ENCODE measurements around the gene PIP4P1. TPM values are rescaled to one million over a fixed set of nuclear protein-coding genes. Genes with fewer than 3 reads are reported as not detected.

PIP4P1 gene
- total and polyA plus RNA-seq, 9 donors, result 11.8 to 32.9 (median 25.2) TPM

DNA sequence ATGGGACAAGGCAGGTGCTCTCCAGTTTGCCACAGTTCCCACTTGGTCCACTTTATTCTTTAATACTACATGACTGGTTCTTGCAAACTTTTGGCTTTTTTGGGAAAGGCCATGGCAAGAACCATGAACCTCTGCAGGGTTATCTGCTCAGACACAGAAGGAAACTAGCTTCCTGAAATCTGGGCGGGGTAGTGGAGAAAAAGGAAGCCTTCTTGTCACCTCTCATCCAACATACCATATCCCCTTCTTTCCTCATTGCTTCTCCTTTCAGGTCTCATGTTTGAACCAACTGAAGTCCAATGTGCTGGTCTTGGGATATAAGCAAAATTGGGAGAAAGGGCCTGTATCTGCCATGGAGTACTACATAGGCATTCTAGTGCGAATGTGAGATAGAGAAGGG lies 19.8 kb downstream of the PIP4P1 start:
- no peaks in the 10 kb centered on the region for H3K27me3 ChIP-seq
- no peaks in the 10 kb centered on the region for H3K36me3 ChIP-seq
- H3K4me1 ChIP-seq (ENCODE audit: insufficient read depth), result no peaks in the 10 kb centered on the region
- H3K9me3 ChIP-seq, result no peaks in the 10 kb centered on the region
- no peak overlapping the region for H3K4me3 ChIP-seq
- 92 to 95% (median 94%) methylated on average over 2 of the region's 2 CpGs for WGBS, 3 donors
- intact Hi-C loops (cut with DNase I), result no loop called here
- H3K27ac ChIP-seq, result no peak overlapping the region
- TF ChIP-seq, protein P1, sequence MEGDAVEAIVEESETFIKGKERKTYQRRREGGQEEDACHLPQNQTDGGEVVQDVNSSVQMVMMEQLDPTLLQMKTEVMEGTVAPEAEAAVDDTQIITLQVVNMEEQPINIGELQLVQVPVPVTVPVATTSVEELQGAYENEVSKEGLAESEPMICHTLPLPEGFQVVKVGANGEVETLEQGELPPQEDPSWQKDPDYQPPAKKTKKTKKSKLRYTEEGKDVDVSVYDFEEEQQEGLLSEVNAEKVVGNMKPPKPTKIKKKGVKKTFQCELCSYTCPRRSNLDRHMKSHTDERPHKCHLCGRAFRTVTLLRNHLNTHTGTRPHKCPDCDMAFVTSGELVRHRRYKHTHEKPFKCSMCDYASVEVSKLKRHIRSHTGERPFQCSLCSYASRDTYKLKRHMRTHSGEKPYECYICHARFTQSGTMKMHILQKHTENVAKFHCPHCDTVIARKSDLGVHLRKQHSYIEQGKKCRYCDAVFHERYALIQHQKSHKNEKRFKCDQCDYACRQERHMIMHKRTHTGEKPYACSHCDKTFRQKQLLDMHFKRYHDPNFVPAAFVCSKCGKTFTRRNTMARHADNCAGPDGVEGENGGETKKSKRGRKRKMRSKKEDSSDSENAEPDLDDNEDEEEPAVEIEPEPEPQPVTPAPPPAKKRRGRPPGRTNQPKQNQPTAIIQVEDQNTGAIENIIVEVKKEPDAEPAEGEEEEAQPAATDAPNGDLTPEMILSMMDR (IDR thresholded peaks at IDR 0.05), result no peak
- TF ChIP-seq EP300 (IDR thresholded peaks at IDR 0.05) (no peak), POLR2A (IDR thresholded peaks at IDR 0.05) (no peak)
- DNase-seq, result no peak

DNA sequence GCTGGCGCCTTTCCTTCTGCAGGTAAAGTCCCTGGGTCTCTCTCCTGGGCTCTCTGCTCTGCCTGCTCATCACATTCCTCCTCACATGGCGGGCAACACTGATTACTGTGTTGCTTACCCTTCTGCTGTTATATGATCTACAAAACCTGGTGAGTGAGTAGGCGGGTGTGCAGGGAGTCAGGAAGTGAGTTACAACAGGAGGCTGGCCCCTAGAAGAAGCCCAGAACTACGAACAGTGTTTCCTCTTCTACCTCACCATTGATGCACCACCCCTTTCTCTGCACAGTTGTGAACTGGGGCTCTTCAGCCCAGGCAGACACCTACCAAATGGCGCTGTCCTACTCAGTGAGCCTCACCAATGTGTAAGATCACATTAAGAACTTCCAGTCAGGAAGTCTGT lies 20.4 kb downstream of the PIP4P1 start:
- H3K36me3 ChIP-seq, result no peaks in the 10 kb centered on the region
- no peak overlapping the region for H3K4me3 ChIP-seq
- WGBS, 3 donors, result 75 to 79% (median 75%) methylated on average over 5 of the region's 5 CpGs
- DNase-seq, result no peak
- TF ChIP-seq POLR2A (IDR thresholded peaks at IDR 0.05) (no peak), EP300 (IDR thresholded peaks at IDR 0.05) (no peak)
- TF ChIP-seq, protein P1 (IDR thresholded peaks at IDR 0.05), result no peak
- no peaks in the 10 kb centered on the region for H3K9me3 ChIP-seq
- no peaks in the 10 kb centered on the region for H3K4me1 ChIP-seq (ENCODE audit: insufficient read depth)
- intact Hi-C loops (cut with DNase I), result no loop called here
- H3K27ac ChIP-seq, result no peak overlapping the region
- H3K27me3 ChIP-seq, result no peaks in the 10 kb centered on the region

DNA sequence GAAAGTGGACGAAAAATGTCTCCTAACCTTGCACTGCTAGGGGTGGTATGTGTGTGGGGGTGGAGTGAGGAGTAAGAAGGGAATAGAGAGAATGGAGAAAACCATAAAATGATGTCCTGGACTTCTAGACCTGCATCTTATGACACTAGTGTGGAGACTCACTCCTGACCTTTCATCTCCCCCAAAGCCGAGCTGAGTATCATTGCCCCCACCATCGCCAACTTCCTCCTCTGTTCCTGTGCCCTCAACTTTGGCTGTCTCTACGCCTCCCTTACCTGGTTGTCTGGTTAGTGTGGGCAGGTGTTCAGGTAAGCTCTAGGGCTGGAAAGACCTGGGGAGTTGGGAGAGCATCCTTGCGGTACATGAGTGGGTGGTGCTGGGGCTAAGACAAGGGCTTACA lies 20.8 kb downstream of the PIP4P1 start:
- Histone ChIP-seq H3K27me3 (no peaks in the 10 kb centered on the region), H3K27ac (no peak overlapping the region), H3K36me3 (no peaks in the 10 kb centered on the region), H3K4me3 (no peak overlapping the region), H3K9me3 (no peaks in the 10 kb centered on the region), H3K4me1 (ENCODE audit: insufficient read depth) (no peaks in the 10 kb centered on the region)
- intact Hi-C loops (cut with DNase I), result no loop called here
- 80 to 84% (median 82%) methylated on average over 5 of the region's 5 CpGs for WGBS, 3 donors
- DNase-seq, result no peak
- TF ChIP-seq, protein P1 (IDR thresholded peaks at IDR 0.05), result no peak
- TF ChIP-seq EP300 (IDR thresholded peaks at IDR 0.05), result no peak
- TF ChIP-seq POLR2A (IDR thresholded peaks at IDR 0.05), result no peak

DNA sequence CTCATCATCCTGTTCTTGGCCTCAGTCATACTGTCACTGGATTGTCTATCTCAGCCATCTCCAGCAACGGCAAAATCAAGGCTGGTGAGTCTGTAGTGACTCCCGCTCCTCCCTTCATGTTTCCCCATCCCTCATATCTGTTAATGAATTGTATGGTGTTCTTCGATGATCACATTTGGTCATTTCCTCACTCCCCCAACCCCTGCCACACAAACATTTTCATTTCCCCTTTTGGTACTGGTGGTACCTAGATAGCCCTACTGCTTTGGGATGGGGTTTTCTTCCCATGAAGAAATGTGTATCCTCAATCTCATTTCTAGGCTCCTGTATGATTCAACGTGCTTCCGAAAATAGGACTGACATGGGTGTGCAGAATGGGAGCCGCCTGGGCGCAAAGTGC lies 22.6 kb downstream of the PIP4P1 start:
- no peaks in the 10 kb centered on the region for H3K36me3 ChIP-seq
- no peak overlapping the region for H3K4me3 ChIP-seq
- no peak for TF ChIP-seq POLR2A (IDR thresholded peaks at IDR 0.05)
- TF ChIP-seq, protein P1 (IDR thresholded peaks at IDR 0.05), result no peak
- TF ChIP-seq EP300 (IDR thresholded peaks at IDR 0.05), result no peak
- 84 to 91% (median 90%) methylated on average over 7 of the region's 7 CpGs for WGBS, 3 donors
- H3K4me1 ChIP-seq (ENCODE audit: insufficient read depth), result peaks cover 2% of the 10 kb centered on the region
- H3K9me3 ChIP-seq, result no peaks in the 10 kb centered on the region
- no peaks in the 10 kb centered on the region for H3K27me3 ChIP-seq
- intact Hi-C loops (cut with DNase I), result no loop called here
- H3K27ac ChIP-seq, result no peak overlapping the region
- DNase-seq, result no peak

DNA sequence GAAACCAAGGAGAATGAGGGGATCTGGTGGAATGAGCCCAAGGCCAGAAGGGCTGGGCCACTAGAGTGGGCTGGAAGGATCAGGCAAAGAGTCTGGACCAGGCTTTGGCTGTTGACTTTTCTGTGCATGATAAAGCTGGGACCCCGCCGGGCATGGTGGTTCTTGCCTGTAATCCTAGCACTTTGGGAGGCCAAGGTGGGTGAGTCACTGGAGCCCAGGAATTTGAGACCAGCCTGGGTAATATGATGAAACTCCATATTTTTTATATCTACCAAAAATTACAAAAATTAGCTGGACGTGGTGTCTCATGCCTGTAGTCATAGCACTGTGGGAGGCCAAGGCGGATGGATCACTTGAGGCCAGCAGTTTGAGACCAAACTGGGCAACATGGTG lies 24.9 kb downstream of the PIP4P1 start:
- TF ChIP-seq, protein P1 (IDR thresholded peaks at IDR 0.05), result no peak
- no peak for TF ChIP-seq POLR2A (IDR thresholded peaks at IDR 0.05)
- no peak for TF ChIP-seq EP300 (IDR thresholded peaks at IDR 0.05)
- H3K4me1 ChIP-seq (ENCODE audit: insufficient read depth), result peaks cover 2% of the 10 kb centered on the region
- H3K36me3 ChIP-seq, result no peaks in the 10 kb centered on the region
- H3K9me3 ChIP-seq, result no peaks in the 10 kb centered on the region
- intact Hi-C loops (cut with DNase I), result no loop called here
- H3K27me3 ChIP-seq, result no peaks in the 10 kb centered on the region
- no peak overlapping the region for H3K27ac ChIP-seq
- H3K4me3 ChIP-seq, result no peak overlapping the region
- DNase-seq, result no peak
- WGBS, 3 donors, result 64 to 78% (median 76%) methylated on average over 4 of the region's 4 CpGs

Measured in ovary (tissue), 9 donors.